ENCODE measurements around the gene CCDC74B. TPM values are rescaled to one million over a fixed set of nuclear protein-coding genes. Genes with fewer than 3 reads are reported as not detected.
"Not testable (repeated sequence)": the region's sequence is repeated elsewhere in the genome, so short reads cannot be mapped to it uniquely, and the experiment has no call there.

CCDC74B gene
- total and polyA plus RNA-seq, 9 donors, result 0.76 to 2.2 (median 1.2) TPM

GRCh38 chr2:130166611-130167010, 21.7 kb upstream of the CCDC74B start:
- H3K27ac ChIP-seq (ENCODE audit: low read length); H3K4me1 ChIP-seq (ENCODE audit: control insufficient read depth, insufficient read depth, low read length); H3K27me3 ChIP-seq (ENCODE audit: control insufficient read depth, insufficient read depth, low read length); H3K4me3 ChIP-seq (ENCODE audit: low read length); H3K9me3 ChIP-seq (replicated peaks; ENCODE audit: control insufficient read depth, low read depth, low read length); DNase-seq: not testable (repeated sequence)
- no CpG with 5 or more reads among the region's 3 CpGs for WGBS (ENCODE audit: insufficient coverage)
- H3K36me3 ChIP-seq (ENCODE audit: control insufficient read depth, insufficient read depth, low read length), result peaks cover 53% of the 10 kb centered on the region

DNA sequence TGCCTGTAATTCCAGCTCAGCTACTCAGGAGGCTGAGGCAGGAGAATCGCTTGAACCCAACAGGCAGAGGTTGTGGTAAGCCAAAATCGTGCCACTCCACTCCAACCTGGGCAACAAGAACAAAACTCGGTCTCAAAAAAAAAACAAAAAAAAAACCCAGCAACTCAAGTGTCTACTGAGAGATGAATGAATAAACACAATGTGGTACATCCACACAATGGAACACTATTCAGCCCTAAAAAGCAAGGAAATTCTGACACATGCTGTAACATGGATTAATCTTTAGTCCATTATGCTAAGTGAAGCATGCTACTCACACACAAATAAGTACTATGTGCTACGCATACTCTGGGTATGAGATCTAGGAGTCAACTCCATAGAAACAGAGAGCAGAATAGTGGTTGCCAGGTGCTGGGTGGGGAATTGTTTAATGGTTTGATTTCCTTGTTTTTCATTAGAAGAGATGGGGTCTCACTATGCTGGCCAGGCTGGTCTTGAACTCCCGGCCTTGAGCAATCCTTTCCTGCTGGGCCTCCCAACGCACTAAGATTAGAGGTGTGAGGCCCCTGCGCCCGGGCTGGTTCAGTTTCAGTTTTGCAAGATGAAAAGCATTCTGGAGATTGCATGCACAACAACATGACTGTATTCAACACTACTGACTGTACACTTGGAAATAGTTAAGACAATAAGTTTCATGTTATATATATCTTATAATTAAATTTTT, 20.5 kb upstream of the CCDC74B start:
- H3K27me3 ChIP-seq (ENCODE audit: control insufficient read depth, insufficient read depth, low read length), result no peaks in the 10 kb centered on the region
- no peaks in the 10 kb centered on the region for H3K9me3 ChIP-seq (replicated peaks; ENCODE audit: control insufficient read depth, low read depth, low read length)
- no peak for DNase-seq
- no peaks in the 10 kb centered on the region for H3K4me1 ChIP-seq (ENCODE audit: control insufficient read depth, insufficient read depth, low read length)
- H3K36me3 ChIP-seq (ENCODE audit: control insufficient read depth, insufficient read depth, low read length), result peaks cover 53% of the 10 kb centered on the region
- no CpG with 5 or more reads among the region's 8 CpGs for WGBS (ENCODE audit: insufficient coverage)
- H3K4me3 ChIP-seq (ENCODE audit: low read length), result no peak overlapping the region
- no peak overlapping the region for H3K27ac ChIP-seq (ENCODE audit: low read length)

- Histone ChIP-seq H3K4me1 (ENCODE audit: control insufficient read depth, insufficient read depth, low read length) (no peaks in the 10 kb centered on the region), H3K27me3 (ENCODE audit: control insufficient read depth, insufficient read depth, low read length) (no peaks in the 10 kb centered on the region), H3K36me3 (ENCODE audit: control insufficient read depth, insufficient read depth, low read length) (peaks cover 51% of the 10 kb centered on the region), H3K27ac (ENCODE audit: low read length) (no peak overlapping the region), H3K9me3 (replicated peaks; ENCODE audit: control insufficient read depth, low read depth, low read length) (no peaks in the 10 kb centered on the region), H3K4me3 (ENCODE audit: low read length) (no peak overlapping the region)
- 94% methylated on average over 7 of the region's 9 CpGs for WGBS (ENCODE audit: insufficient coverage)
- DNase-seq, result no peak
Observed at GRCh38 chr2:130162968-130163367, 18.1 kb upstream of the CCDC74B start.

- not testable (repeated sequence) for DNase-seq; H3K4me3 ChIP-seq (ENCODE audit: low read length); H3K27me3 ChIP-seq (ENCODE audit: control insufficient read depth, insufficient read depth, low read length); H3K9me3 ChIP-seq (replicated peaks; ENCODE audit: control insufficient read depth, low read depth, low read length); H3K27ac ChIP-seq (ENCODE audit: low read length); H3K4me1 ChIP-seq (ENCODE audit: control insufficient read depth, insufficient read depth, low read length)
- WGBS (ENCODE audit: insufficient coverage), result no CpG with 5 or more reads among the region's 7 CpGs
- H3K36me3 ChIP-seq (ENCODE audit: control insufficient read depth, insufficient read depth, low read length), result peaks cover 46% of the 10 kb centered on the region
Observed at GRCh38 chr2:130162486-130162885, 17.6 kb upstream of the CCDC74B start.

DNA sequence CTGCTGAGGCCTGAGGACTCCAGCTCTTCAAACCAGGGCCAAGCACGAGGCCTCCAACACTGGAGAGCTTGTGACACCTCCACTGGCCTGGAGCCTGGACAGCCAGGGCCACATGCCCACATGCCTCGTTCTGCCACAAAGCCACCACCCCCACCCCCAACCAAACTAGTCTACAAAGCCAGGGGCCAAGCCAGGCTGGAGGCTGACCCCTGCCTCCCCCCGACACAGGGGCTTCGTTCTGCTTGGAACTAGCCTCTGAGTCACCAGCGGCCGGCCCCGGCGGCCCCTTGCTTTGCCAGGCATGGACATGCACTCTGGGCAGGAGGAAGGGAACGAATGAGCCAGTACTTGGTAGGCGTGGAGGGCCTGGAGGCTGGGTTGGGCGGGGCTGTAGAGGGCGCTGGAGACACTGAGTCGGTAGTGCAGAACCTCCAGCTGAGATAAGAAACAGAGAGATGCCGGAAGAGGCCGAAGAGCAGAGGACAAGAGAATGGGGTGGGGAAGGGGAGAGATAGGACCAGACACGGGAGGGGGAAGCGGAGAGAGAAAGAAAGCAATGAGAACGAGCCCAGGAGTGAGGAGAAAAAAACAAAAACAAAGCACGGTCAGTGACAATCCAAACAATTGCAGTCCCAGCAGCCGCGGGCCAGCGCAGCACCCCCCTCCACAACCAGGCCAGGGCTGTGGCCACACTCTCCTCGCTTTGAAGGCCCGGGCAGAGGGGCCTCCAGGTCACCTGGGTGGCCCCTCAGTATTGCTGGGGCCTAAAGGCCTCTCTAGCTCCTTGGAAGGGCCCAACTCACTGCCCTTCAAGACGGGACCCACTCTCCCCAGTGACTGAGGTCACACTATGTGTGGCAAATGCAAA, 16.2 kb upstream of the CCDC74B start:
- WGBS (ENCODE audit: insufficient coverage), result 78% methylated on average over 18 of the region's 25 CpGs
- DNase-seq; H3K4me1 ChIP-seq (ENCODE audit: control insufficient read depth, insufficient read depth, low read length); H3K9me3 ChIP-seq (replicated peaks; ENCODE audit: control insufficient read depth, low read depth, low read length); H3K27ac ChIP-seq (ENCODE audit: low read length); H3K4me3 ChIP-seq (ENCODE audit: low read length); H3K27me3 ChIP-seq (ENCODE audit: control insufficient read depth, insufficient read depth, low read length): not testable (repeated sequence)
- peaks cover 38% of the 10 kb centered on the region for H3K36me3 ChIP-seq (ENCODE audit: control insufficient read depth, insufficient read depth, low read length)

DNA sequence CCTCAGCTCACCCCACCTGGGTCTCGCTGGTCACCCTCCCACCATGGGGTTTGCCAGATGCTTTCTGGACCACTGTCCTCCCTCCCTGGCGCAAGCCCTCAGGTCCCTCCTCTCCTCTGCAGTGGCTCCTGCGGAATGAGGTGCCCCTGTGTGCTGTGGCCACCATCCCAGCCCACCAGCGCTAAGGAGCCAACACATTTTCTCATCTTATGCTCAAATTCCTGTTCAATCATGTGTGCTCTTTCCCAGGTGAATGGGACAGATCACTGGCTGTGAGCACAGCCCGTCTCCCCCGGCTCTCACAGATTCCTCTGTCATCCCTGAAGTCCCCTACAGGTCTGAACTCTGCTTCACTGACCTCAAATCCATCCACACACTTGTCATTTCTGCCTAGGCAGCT, 15.2 kb upstream of the CCDC74B start:
- no peak overlapping the region for H3K27ac ChIP-seq (ENCODE audit: low read length)
- no peak for DNase-seq
- 99% methylated on average over 6 of the region's 6 CpGs for WGBS (ENCODE audit: insufficient coverage)
- no peaks in the 10 kb centered on the region for H3K27me3 ChIP-seq (ENCODE audit: control insufficient read depth, insufficient read depth, low read length)
- H3K9me3 ChIP-seq (replicated peaks; ENCODE audit: control insufficient read depth, low read depth, low read length), result no peaks in the 10 kb centered on the region
- H3K4me3 ChIP-seq (ENCODE audit: low read length), result no peak overlapping the region
- H3K36me3 ChIP-seq (ENCODE audit: control insufficient read depth, insufficient read depth, low read length), result peaks cover 39% of the 10 kb centered on the region
- no peaks in the 10 kb centered on the region for H3K4me1 ChIP-seq (ENCODE audit: control insufficient read depth, insufficient read depth, low read length)

DNA sequence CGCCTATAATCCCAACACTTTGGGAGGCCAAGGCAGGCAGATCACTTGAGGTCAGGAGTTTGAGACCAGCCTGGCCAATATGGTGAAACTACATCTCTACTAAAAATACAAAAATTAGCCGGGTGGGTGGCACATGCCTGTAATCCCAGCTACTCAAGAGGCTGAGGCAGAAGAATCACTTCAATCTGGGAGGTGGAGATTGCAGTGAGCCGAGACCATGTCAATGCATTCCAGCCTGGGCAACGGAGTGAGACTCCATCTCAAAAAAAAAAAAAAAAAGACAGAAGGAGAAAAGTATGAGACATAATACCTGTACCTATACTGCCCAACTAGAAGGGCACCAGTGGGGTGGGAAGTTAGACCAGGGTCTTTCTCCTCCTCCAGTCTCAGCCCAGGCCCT, 14.5 kb upstream of the CCDC74B start:
- no CpG with 5 or more reads among the region's 4 CpGs for WGBS (ENCODE audit: insufficient coverage)

DNA sequence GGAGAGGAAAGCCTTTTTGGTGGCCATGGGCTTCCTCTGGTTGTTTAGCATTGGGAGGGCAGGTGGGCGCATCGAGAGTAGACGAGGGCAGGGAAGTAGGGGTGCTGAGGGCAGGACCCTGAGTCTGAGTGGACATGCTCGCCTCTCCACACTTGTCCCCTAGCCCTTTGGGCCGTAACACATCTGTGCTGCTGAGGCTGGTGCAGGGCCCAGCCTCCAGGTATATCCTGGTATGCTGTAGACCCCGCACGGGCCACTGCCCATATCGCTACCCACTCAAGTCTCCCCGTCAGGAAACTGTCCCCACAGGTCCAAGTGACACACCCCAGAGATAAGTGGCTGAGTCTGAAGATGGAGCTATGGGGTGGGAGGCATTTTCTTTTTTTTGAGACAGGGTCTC, 13.7 kb upstream of the CCDC74B start:
- H3K4me1 ChIP-seq (ENCODE audit: control insufficient read depth, insufficient read depth, low read length), result no peaks in the 10 kb centered on the region
- WGBS (ENCODE audit: insufficient coverage), result 87% methylated on average over 3 of the region's 9 CpGs
- H3K36me3 ChIP-seq (ENCODE audit: control insufficient read depth, insufficient read depth, low read length), result peaks cover 41% of the 10 kb centered on the region
- no peak for DNase-seq
- no peaks in the 10 kb centered on the region for H3K9me3 ChIP-seq (replicated peaks; ENCODE audit: control insufficient read depth, low read depth, low read length)
- no peak overlapping the region for H3K4me3 ChIP-seq (ENCODE audit: low read length)
- no peaks in the 10 kb centered on the region for H3K27me3 ChIP-seq (ENCODE audit: control insufficient read depth, insufficient read depth, low read length)
- H3K27ac ChIP-seq (ENCODE audit: low read length), result no peak overlapping the region

More for the DNA sequence above, 14.5 kb upstream of the CCDC74B start:
- not testable (repeated sequence) for DNase-seq; H3K4me3 ChIP-seq (ENCODE audit: low read length); H3K27ac ChIP-seq (ENCODE audit: low read length); H3K9me3 ChIP-seq (replicated peaks; ENCODE audit: control insufficient read depth, low read depth, low read length); H3K4me1 ChIP-seq (ENCODE audit: control insufficient read depth, insufficient read depth, low read length); H3K27me3 ChIP-seq (ENCODE audit: control insufficient read depth, insufficient read depth, low read length)
- peaks cover 45% of the 10 kb centered on the region for H3K36me3 ChIP-seq (ENCODE audit: control insufficient read depth, insufficient read depth, low read length)

DNA sequence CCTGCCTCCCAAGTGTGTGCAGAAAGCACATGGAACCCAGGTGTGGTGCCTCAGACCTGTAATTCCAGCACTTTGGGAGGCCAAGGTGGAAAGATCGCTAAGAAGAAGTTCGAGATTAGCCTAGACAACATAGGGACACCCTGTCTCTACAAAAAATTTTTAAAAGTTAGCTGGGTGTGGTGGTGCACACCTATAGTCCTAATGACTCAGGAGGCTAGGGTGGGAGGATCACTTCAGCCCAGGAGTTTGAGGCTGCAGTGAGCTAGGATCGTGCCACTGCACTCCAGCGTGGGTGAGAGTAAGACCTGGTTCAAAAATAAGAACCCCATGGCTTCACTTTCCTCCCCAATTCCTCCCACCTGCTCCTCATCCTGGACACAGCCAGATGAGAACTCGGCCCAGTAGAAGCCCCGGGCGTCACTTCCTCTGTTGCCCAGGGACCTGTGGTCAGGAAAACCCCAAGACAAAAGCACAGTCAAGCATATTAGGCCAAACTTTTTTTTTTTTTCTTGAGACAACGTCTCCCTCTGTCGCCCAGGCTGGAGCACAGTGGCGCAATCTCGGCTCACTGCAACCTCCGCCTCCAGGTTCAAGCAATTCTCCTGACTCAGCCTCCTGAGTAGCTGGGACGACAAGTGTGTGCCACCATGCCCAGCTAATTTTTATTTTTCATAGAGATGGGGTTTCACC, 13.1 kb upstream of the CCDC74B start:
- H3K4me1 ChIP-seq (ENCODE audit: control insufficient read depth, insufficient read depth, low read length); DNase-seq; H3K4me3 ChIP-seq (ENCODE audit: low read length); H3K27ac ChIP-seq (ENCODE audit: low read length); H3K9me3 ChIP-seq (replicated peaks; ENCODE audit: control insufficient read depth, low read depth, low read length); H3K27me3 ChIP-seq (ENCODE audit: control insufficient read depth, insufficient read depth, low read length): not testable (repeated sequence)
- H3K36me3 ChIP-seq (ENCODE audit: control insufficient read depth, insufficient read depth, low read length), result peaks cover 41% of the 10 kb centered on the region
- WGBS (ENCODE audit: insufficient coverage), result 74% methylated on average over 4 of the region's 13 CpGs

DNA sequence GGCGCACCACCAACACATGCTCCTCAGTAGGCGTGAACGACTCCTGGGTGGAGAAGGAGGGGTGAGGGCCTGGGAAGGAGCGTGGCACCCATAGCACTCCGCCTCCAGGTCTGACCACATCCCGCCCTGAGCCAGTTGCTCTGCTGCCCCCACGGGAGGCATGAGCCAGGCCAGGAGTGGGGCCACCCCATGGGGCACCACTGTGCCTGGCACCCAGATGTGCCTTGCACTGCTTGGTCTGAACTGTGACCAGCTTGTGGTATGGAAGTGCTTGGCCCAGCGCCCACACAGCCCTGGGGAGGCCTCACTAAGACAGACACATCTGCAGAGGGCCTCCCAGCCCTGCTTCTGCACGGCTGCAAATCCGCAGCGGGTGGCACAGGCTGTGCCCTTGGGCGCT, 12.4 kb upstream of the CCDC74B start:
- H3K4me3 ChIP-seq (ENCODE audit: low read length); DNase-seq; H3K9me3 ChIP-seq (replicated peaks; ENCODE audit: control insufficient read depth, low read depth, low read length); H3K27me3 ChIP-seq (ENCODE audit: control insufficient read depth, insufficient read depth, low read length); H3K27ac ChIP-seq (ENCODE audit: low read length); H3K4me1 ChIP-seq (ENCODE audit: control insufficient read depth, insufficient read depth, low read length): not testable (repeated sequence)
- 90% methylated on average over 3 of the region's 12 CpGs for WGBS (ENCODE audit: insufficient coverage)
- H3K36me3 ChIP-seq (ENCODE audit: control insufficient read depth, insufficient read depth, low read length), result peaks cover 38% of the 10 kb centered on the region

All from muscle of leg (tissue), 11 donors.